AG09319 (cell line): ENCODE results near the gene PCDHB13.
A peak's percentile ranks its signal among the peaks of the same experiment; 100 is the strongest.
"Not testable (repeated sequence)": the region's sequence is repeated elsewhere in the genome, so short reads cannot be mapped to it uniquely, and the experiment has no call there.

Experiments
- DNase-seq: peaks from one replicate; pipeline ENCODE4 v3.0.0-alpha.2; 2010; ENCODE audit warnings: low read depth; ENCODE audit errors: extremely low read depth
- TF ChIP-seq, protein P1 (sequence below): IDR thresholded peaks from 2 replicates; pipeline ENCODE4 v1.5.1; 2011; ENCODE audit warnings: low read depth, mild to moderate bottlenecking, inconsistent platforms, low read length, moderate library complexity

PCDHB13 gene

DNA sequence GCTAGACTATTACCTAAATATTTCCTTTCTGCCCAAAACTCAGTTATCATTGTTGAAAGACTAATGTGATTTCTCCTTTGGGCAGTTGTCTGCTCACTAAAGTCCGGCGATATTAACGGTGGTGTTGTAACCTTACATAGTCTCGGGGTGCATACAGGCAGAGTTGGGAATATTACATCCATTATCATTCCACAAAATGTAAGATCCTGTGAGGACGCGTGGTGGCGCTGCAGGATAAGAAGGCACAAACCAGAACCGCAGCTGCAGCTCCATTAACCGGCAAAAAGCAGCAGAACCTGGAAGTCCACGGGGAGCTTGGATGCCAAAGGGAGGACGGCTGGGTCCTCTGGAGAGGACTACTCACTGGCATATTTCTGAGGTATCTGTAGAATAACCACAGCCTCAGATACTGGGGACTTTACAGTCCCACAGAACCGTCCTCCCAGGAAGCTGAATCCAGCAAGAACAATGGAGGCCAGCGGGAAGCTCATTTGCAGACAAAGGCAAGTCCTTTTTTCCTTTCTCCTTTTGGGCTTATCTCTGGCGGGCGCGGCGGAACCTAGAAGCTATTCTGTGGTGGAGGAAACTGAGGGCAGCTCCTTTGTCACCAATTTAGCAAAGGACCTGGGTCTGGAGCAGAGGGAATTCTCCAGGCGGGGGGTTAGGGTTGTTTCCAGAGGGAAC is at the start of gene PCDHB13:
Gene PCDHB13, plus strand, starts transcription at position 264 of the 684 bp plus-strand sequence. Its CDS starts 205 bp downstream, at position 469.
- not testable (repeated sequence) for DNase-seq

DNA sequence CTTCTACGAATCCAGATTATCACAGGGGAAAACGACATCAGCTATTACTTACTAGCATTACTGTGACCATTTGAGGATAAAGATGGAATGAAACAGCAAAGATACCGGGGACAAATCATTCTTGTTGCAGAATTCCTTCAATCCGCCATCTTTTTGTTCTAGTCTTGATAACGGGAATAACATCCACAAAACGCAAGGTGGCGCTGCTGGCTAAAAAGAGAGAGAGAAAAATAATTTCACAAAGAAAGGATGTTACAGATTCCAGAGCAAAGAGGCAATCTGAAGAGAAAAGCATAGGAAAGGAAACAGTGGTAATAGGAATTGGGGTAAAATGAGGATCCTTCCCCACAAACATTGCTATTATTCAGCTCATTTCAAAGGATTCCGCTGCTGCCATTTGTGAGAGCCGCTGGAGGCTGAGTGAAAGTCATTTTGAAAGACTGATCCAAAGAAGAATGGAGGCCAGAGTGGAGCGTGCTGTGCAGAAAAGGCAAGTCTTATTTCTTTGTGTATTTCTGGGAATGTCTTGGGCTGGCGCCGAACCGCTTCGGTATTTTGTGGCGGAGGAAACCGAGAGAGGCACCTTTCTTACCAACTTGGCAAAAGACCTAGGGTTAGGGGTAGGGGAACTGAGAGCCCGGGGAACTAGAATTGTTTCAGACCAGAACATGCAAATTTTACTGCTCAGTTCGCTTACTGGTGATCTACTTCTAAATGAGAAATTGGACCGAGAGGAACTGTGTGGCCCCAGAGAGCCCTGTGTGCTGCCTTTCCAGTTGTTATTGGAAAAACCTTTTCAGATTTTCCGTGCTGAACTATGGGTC is 41.1 kb upstream of the PCDHB13 start, which contains the start of gene PCDHB7:
Gene PCDHB7, plus strand, starts transcription at position 264 of the 824 bp plus-strand sequence. Its CDS starts 192 bp downstream, at position 456.
- TF ChIP-seq, protein P1, sequence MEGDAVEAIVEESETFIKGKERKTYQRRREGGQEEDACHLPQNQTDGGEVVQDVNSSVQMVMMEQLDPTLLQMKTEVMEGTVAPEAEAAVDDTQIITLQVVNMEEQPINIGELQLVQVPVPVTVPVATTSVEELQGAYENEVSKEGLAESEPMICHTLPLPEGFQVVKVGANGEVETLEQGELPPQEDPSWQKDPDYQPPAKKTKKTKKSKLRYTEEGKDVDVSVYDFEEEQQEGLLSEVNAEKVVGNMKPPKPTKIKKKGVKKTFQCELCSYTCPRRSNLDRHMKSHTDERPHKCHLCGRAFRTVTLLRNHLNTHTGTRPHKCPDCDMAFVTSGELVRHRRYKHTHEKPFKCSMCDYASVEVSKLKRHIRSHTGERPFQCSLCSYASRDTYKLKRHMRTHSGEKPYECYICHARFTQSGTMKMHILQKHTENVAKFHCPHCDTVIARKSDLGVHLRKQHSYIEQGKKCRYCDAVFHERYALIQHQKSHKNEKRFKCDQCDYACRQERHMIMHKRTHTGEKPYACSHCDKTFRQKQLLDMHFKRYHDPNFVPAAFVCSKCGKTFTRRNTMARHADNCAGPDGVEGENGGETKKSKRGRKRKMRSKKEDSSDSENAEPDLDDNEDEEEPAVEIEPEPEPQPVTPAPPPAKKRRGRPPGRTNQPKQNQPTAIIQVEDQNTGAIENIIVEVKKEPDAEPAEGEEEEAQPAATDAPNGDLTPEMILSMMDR: peak; percentile 31
- no peak for DNase-seq

DNA sequence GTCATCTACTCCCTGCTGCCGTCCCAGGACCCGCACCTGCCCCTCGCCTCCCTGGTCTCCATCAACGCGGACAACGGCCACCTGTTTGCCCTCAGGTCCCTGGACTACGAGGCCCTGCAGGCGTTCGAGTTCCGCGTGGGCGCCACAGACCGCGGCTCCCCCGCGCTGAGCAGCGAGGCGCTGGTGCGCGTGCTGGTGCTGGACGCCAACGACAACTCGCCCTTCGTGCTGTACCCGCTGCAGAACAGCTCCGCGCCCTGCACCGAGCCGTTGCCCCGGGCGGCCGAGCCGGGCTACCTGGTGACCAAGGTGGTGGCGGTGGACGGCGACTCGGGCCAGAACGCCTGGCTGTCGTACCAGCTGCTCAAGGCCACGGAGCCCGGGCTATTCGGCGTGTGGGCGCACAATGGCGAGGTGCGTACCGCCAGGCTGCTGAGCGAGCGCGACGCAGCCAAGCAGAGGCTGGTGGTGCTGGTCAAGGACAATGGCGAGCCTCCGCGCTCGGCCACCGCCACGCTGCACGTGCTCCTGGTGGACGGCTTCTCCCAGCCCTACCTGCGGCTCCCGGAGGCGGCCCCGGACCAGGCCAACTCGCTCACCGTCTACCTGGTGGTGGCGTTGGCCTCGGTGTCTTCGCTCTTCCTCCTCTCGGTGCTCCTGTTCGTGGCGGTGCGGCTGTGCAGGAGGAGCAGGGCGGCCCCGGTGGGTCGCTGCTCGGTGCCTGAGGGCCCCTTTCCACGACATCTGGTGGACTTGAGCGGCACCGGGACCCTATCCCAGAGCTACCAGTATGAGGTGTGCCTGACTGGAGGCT is 39.2 kb upstream of the PCDHB13 start:
- DNase-seq: not testable (repeated sequence)

DNA sequence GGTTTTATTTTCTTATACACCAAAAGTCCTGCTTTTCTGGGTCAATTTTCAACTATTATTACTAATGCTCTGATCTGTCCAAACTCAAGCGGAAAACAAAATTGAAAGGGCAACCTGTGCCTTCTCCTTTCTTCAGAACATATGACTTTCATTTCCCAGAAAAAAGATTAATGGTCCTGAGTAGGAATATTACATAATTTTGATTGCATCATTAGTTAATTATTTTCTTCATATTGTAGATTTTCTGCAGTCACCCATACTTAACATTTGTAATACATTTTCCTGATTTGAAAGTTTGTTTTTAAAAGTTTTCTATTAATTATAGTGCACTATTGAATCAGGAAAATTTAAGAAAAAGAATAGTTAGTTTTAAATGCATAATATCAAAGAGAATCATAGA is 37.8 kb upstream of the PCDHB13 start:
- DNase-seq: no peak
- TF ChIP-seq, protein P1: no peak

DNA sequence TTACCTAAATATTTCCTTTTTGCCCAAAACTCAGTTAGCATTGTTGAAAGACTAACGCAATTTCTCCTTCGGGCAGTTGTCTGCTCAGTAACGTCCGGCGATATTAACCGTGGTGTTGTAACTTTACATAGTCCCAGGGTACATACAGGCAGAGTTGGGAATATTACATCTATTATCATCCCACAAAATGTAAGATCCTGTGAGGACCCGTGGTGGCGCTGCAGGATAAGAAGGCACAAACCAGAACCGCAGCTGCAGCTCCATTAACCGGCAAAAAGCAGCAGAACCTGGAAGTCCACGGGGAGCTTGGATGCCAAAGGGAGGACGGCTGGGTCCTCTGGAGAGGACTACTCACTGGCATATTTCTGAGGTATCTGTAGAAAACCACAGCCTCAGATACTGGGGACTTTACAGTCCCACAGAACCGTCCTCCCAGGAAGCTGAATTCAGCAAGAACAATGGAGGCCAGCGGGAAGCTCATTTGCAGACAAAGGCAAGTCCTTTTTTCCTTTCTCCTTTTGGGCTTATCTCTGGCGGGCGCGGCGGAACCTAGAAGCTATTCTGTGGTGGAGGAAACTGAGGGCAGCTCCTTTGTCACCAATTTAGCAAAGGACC is 36.0 kb upstream of the PCDHB13 start, which contains the start of gene PCDHB8:
Gene PCDHB8, plus strand, starts transcription at position 214 of the 615 bp plus-strand sequence. Its CDS starts 245 bp downstream, at position 459.
- DNase-seq: not testable (repeated sequence)

DNA sequence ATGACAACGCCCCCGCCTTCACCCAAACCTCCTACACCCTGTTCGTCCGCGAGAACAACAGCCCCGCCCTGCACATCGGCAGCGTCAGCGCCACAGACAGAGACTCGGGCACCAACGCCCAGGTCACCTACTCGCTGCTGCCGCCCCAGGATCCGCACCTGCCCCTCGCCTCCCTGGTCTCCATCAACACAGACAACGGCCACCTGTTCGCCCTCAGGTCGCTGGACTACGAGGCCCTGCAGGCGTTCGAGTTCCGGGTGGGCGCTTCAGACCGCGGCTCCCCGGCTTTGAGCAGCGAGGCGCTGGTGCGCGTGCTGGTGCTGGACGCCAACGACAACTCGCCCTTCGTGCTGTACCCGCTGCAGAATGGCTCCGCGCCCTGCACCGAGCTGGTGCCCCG is 34.3 kb upstream of the PCDHB13 start:
- DNase-seq: not testable (repeated sequence)

DNA sequence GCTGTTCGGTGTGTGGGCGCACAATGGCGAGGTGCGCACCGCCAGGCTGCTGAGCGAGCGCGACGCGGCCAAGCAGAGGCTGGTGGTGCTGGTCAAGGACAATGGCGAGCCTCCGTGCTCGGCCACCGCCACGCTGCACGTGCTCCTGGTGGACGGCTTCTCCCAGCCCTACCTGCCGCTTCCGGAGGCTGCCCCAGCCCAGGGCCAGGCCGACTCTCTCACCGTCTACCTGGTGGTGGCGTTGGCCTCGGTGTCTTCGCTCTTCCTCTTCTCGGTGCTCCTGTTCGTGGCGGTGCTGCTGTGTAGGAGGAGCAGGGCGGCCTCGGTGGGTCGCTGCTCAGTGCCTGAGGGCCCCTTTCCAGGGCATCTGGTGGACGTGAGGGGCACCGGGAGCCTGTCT is 33.8 kb upstream of the PCDHB13 start:
- DNase-seq: not testable (repeated sequence)

DNA sequence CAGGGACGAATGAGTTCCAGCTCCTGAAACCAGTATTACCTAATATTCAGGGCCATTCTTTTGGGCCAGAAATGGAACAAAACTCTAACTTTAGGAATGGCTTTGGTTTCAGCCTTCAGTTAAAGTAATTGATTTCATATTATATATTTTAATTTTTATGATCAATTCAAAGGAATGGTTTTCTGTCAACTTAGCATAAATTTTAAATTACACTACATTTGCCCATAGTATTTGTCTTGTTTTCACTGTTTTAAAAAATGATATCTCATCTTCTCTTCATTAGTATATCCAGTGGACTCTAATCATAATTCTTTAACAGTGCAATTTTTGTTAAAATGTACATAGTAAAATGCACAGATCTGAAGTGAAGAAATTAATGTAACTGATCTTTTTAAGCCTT is 33.4 kb upstream of the PCDHB13 start:
- DNase-seq: no peak
- TF ChIP-seq, protein P1: no peak

DNA sequence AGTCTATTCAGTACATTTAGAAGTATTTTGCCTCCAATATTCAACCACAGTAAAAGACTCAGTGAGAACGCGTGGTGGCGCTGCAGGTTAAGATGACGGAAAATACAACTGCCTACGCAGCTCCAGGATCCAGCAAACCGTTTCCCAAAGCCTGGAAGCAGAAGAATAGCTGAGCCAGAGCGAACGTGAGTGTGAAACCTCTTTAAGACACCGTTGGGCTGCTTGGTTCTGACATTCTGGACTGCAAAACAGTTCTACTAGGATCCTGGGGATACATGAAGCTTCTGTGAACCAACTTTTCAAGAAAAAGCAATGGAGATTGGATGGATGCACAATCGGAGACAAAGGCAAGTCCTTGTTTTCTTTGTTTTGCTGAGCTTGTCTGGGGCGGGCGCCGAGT is 31.5 kb upstream of the PCDHB13 start, which contains the start of gene PCDHB16:
Gene PCDHB16, plus strand, starts transcription at position 140 of the 400 bp plus-strand sequence. Its CDS starts 173 bp downstream, at position 313.
- TF ChIP-seq, protein P1: peak; percentile 6; the same call in 1 of the 2 replicates
- no peak for DNase-seq

DNA sequence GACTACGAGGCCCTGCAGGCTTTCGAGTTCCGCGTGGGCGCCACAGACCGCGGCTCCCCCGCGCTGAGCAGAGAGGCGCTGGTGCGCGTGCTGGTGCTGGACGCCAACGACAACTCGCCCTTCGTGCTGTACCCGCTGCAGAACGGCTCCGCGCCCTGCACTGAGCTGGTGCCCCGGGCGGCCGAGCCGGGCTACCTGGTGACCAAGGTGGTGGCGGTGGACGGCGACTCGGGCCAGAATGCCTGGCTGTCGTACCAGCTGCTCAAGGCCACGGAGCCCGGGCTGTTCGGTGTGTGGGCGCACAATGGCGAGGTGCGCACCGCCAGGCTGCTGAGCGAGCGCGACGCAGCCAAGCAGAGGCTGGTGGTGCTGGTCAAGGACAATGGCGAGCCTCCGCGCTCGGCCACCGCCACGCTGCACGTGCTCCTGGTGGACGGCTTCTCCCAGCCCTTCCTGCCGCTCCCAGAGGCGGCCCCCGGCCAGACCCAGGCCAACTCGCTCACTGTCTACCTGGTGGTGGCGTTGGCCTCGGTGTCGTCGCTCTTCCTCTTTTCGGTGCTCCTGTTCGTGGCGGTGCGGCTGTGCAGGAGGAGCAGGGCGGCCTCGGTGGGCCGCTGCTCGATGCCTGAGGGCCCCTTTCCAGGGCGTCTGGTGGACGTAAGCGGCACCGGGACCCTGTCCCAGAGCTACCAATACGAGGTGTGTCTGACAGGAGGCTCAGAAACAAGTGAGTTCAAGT is 29.4 kb upstream of the PCDHB13 start:
- not testable (repeated sequence) for DNase-seq
